Endodermal cell (in vitro differentiated cells): Measurements from ENCODE around the gene SNTN. TPM values are rescaled to one million over a fixed set of nuclear protein-coding genes. Genes with fewer than 3 reads are reported as not detected.

Source experiments
- DNase-seq: peaks from one replicate; pipeline ENCODE4 v3.0.0-alpha.2; 2017
- H3K27ac ChIP-seq: 2 replicates; pipeline ENCODE4 v1.5.1; 2013; ENCODE audit warnings: mild to moderate bottlenecking, low read depth, low read length, moderate library complexity
- H3K27me3 ChIP-seq: 2 replicates; pipeline ENCODE4 v1.6.1; 2013; ENCODE audit warnings: mild to moderate bottlenecking, low read length, moderate library complexity; ENCODE audit not compliant: insufficient read depth, control insufficient read depth, poor library complexity, severe bottlenecking
- H3K36me3 ChIP-seq: 2 replicates; pipeline ENCODE4 v1.7.0; 2013; ENCODE audit warnings: mild to moderate bottlenecking, low read length, moderate library complexity; ENCODE audit not compliant: control insufficient read depth, insufficient read depth
- H3K4me1 ChIP-seq: one replicate; pipeline ENCODE4 v1.7.0; 2013; ENCODE audit warnings: low read length; ENCODE audit not compliant: control insufficient read depth, insufficient read depth
- H3K4me3 ChIP-seq: 2 replicates; pipeline ENCODE4 v1.5.1; 2013; ENCODE audit warnings: mild to moderate bottlenecking, low read length, moderate library complexity
- H3K9ac ChIP-seq: 2 replicates; pipeline ENCODE4 v1.6.1; 2013; ENCODE audit warnings: mild to moderate bottlenecking, low read length, moderate library complexity; ENCODE audit not compliant: poor library complexity, severe bottlenecking; ENCODE audit errors: extremely low read depth
- H3K9me3 ChIP-seq: 2 replicates; pipeline ENCODE4 v1.6.1; 2013; ENCODE audit warnings: mild to moderate bottlenecking, low read length, moderate library complexity; ENCODE audit not compliant: control insufficient read depth
- H3K27ac Mint-ChIP-seq: 2 replicates; pipeline ENCODE4 v1.8.0; 2020; ENCODE audit warnings: mixed read lengths
- H3K27me3 Mint-ChIP-seq: 2 replicates; pipeline ENCODE4 v1.8.0; 2021; ENCODE audit warnings: mild to moderate bottlenecking, mixed read lengths; ENCODE audit not compliant: insufficient read depth
- H3K36me3 Mint-ChIP-seq: 2 replicates; pipeline ENCODE4 v1.8.0; 2020; ENCODE audit warnings: low read depth, mixed read lengths
- H3K4me1 Mint-ChIP-seq: 2 replicates; pipeline ENCODE4 v1.8.0; 2020; ENCODE audit warnings: mixed read lengths
- H3K4me3 Mint-ChIP-seq: 2 replicates; pipeline ENCODE4 v1.8.0; 2020; ENCODE audit warnings: mild to moderate bottlenecking, moderate library complexity, mixed read lengths
- H3K9me3 Mint-ChIP-seq: 2 replicates; pipeline ENCODE4 v1.8.0; 2020; ENCODE audit warnings: mild to moderate bottlenecking, mixed read lengths
- CTCF ChIP-seq: fragments of 200-600 bp; sonication (generic); conservative IDR thresholded peaks from 2 replicates; pipeline ENCODE4 v1.5.0; 2021; ENCODE audit warnings: antibody characterized with exemption, mild to moderate bottlenecking
- WGBS, 2 experiments: methylation state at CpG; one replicate each; pipeline versions ENCODE4 v1.1.5 to v1.1.7; 2013; ENCODE audit warnings: missing lambda C conversion rate in 2 of 2, mixed read lengths in 1 of 2; ENCODE audit not compliant: insufficient coverage in 1 of 2, insufficient read length in 1 of 2; 5-methylcytosine and 5-hydroxymethylcytosine counted together
- total RNA-seq, 2 donors: library from RNA; stranded (reverse); fragmentation: NEBNext Ultra II Directional in 1 of 2; extraction: Animal tissue kit (Norgen Biotek cat#: 25700) in 1 of 2; gene quantifications; 2 replicates in 1 of 2; 3 replicates in 1 of 2; pipeline ENCODE4 v1.2.1, GENCODE V29; 2021

Gene SNTN
- total RNA-seq, 2 donors from 2014 or later, result 0.40 TPM; not detected in 1

DNA sequence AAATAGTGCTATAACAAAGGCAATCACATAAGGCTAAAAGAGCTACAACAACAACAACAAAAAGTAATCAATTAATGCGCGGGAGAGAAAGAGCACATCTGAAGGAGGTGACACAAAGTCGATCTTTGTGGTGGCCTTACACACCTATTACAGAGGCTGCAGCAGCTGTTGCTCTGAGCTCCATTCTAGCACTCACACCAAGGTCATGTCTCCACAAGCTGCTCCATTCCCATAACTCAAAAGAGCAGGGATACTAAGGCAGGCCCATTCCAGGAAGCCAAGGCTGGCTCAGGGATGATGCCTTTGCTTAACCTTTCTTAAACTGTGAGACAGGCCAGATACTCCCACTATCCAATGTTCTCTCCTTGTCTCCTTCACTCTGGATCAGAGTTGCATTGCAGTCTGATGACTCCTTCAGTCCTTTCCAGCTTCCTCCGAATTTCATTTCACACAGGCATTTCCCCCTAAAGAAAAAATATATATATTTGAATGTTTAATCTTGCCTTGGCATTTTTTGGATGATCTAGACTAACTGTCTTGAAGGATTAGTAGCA is 52.7 kb downstream of the SNTN start:
- Histone ChIP-seq H3K27me3 (no peaks in the 10 kb centered on the region), H3K36me3 (no peaks in the 10 kb centered on the region), H3K9ac (no peak overlapping the region), H3K9me3 (no peaks in the 10 kb centered on the region), H3K27ac (no peak overlapping the region), H3K4me1 (no peaks in the 10 kb centered on the region), H3K4me3 (no peak overlapping the region)
- no peak overlapping the region for H3K4me3 Mint-ChIP-seq
- no peaks in the 10 kb centered on the region for H3K27me3 Mint-ChIP-seq
- no peak for TF ChIP-seq CTCF
- peaks cover 4% of the 10 kb centered on the region for H3K4me1 Mint-ChIP-seq
- no peak for DNase-seq
- no peaks in the 10 kb centered on the region for H3K36me3 Mint-ChIP-seq
- no peak overlapping the region for H3K27ac Mint-ChIP-seq
- no peaks in the 10 kb centered on the region for H3K9me3 Mint-ChIP-seq
- WGBS, 2 experiments, result 93 to 97% methylated on average over 3 to 4 of the region's 4 CpGs

DNA sequence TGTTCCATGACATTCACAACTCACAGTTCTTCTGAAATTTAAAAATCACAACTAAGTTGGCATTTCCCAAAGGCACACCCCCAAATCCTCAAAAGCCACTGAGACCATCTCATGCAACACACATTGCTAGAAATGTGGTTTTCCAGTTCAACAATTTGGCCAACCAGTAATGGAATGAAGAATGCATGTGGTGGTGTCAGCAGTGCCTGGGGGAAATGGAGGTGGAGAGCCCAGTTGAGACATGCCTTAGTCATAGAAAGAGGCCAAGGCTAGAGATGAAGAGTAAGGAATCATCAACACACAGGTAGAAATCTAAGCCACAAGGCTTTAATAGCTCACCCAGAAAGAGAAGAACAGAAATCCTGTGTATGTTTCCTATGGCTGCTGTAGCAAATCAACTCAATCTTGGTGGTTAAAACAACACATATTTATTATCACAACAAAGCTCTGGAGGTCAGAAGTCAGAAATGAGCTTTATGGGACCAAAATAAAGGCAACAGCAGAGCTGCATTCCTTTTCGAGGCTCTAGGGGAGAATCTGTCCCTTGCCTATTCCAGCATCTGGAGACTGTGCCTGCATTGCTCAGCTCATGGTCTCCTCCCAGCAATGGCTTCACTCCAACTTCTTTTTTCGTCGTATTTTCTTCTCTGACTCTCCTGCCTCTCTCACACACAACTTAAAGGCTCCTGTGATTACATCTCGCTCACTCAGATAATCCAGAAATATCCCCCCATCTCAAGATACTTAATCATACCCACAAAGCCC is 54.0 kb downstream of the SNTN start:
- H3K4me1 ChIP-seq, result no peaks in the 10 kb centered on the region
- no peak for DNase-seq
- H3K36me3 ChIP-seq, result no peaks in the 10 kb centered on the region
- no peaks in the 10 kb centered on the region for H3K27me3 Mint-ChIP-seq
- H3K9me3 Mint-ChIP-seq, result no peaks in the 10 kb centered on the region
- H3K4me3 Mint-ChIP-seq, result no peak overlapping the region
- no peak overlapping the region for H3K27ac Mint-ChIP-seq
- no peak for TF ChIP-seq CTCF
- H3K27ac ChIP-seq, result no peak overlapping the region
- H3K9me3 ChIP-seq, result no peaks in the 10 kb centered on the region
- H3K4me3 ChIP-seq, result no peak overlapping the region
- H3K27me3 ChIP-seq, result no peaks in the 10 kb centered on the region
- peaks cover 4% of the 10 kb centered on the region for H3K4me1 Mint-ChIP-seq
- no peak overlapping the region for H3K9ac ChIP-seq
- 91 to 96% methylated on average over 4 of the region's 4 CpGs for WGBS, 2 experiments
- H3K36me3 Mint-ChIP-seq, result no peaks in the 10 kb centered on the region

GRCh38 chr3:63707731-63708130 is 55.3 kb downstream of the SNTN start:
- Mint-ChIP-seq H3K27ac (no peak overlapping the region), H3K9me3 (no peaks in the 10 kb centered on the region), H3K36me3 (no peaks in the 10 kb centered on the region), H3K27me3 (no peaks in the 10 kb centered on the region), H3K4me1 (peaks cover 4% of the 10 kb centered on the region), H3K4me3 (no peak overlapping the region)
- Histone ChIP-seq H3K36me3 (no peaks in the 10 kb centered on the region), H3K4me3 (no peak overlapping the region), H3K27ac (no peak overlapping the region), H3K4me1 (no peaks in the 10 kb centered on the region), H3K9ac (no peak overlapping the region), H3K9me3 (no peaks in the 10 kb centered on the region), H3K27me3 (no peaks in the 10 kb centered on the region)
- DNase-seq, result no peak
- no peak for TF ChIP-seq CTCF
- WGBS, 2 experiments, result 95% methylated on average over 1 of the region's 1 CpG; no CpG with 5 or more reads in 1 of the 2 experiments
